ENCODE data around the gene TMCC3.

TMCC3 gene

DNA sequence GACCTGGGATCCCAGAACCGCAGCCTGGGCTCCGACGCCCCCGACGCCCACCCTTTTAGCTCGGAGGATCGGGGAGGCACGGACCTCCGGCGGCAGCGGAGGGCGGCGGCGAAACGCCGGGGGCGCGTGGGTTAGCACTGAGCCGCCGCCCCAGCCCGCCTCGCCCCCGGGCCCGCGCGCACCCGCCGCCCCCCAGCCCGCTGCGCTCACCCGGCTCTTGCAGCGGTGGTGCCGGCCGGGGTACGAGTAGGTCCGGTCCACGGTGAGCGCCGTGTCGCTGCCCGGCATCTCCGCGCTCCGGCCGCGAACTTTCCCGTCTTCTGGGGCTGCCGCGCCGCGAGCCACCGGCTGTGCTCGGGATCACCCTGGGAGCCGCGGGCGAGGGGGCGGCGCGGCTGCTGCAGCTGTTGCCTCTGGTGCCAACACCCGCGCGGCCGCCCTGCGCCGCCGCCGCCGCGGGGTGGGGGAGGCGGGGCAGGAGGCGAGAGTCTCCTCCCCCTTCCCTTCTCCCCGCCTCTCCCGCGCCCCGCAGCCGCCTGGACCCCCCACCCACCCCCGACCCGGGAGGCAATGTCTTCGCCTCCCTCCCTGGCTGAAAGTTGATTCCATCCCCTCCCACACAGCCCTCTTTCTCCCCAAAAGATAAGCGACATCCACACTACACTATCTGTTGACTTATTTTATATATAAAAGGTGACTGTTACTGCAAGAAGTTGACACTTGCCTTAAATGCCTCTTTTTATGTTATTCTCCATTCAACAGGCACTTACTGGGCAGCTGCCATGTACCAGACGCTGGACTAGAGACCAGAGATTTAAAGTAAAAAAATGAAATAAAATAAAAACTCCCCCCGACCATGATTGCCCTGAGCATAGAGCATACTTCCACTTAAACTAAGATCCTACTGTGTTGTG, at the start of gene TMCC3:
Gene TMCC3, minus strand, starts transcription at position 415 of the 914 bp plus-strand sequence. Its CDS starts 127 bp downstream, at position 288.
- Histone ChIP-seq H3K4me1 (ENCODE audit: insufficient read depth, low read length) (no peaks in the 10 kb centered on the region), H3K27me3 (ENCODE audit: insufficient read depth, low read length, poor library complexity) (no peaks in the 10 kb centered on the region), H3K36me3 (ENCODE audit: insufficient read depth, low read length) (no peaks in the 10 kb centered on the region), H3K79me2 (ENCODE audit: insufficient read depth, low read length) (no peaks in the 10 kb centered on the region), H3K4me2 (ENCODE audit: insufficient read depth, low read length) (no peak within 1 kb of the TSS), H3K9ac (ENCODE audit: low read depth, low read length) (no peak within 1 kb of the TSS), H3K27ac (ENCODE audit: low read length) (no peak within 1 kb of the TSS), H2AFZ (ENCODE audit: low read depth, low read length) (no peak within 1 kb of the TSS), H4K20me1 (ENCODE audit: insufficient read depth, low read length) (no peaks in the 10 kb centered on the region), H3K9me3 (ENCODE audit: insufficient read depth, low read length, severe bottlenecking) (no peaks in the 10 kb centered on the region), H3K4me3 (ENCODE audit: low read depth in 1 of 2, low read length in 2 of 2) (no peak within 1 kb of the TSS)
- ATAC-seq (ENCODE audit: insufficient read depth, low read depth), result peak; percentile 91
- TF ChIP-seq, protein P1, sequence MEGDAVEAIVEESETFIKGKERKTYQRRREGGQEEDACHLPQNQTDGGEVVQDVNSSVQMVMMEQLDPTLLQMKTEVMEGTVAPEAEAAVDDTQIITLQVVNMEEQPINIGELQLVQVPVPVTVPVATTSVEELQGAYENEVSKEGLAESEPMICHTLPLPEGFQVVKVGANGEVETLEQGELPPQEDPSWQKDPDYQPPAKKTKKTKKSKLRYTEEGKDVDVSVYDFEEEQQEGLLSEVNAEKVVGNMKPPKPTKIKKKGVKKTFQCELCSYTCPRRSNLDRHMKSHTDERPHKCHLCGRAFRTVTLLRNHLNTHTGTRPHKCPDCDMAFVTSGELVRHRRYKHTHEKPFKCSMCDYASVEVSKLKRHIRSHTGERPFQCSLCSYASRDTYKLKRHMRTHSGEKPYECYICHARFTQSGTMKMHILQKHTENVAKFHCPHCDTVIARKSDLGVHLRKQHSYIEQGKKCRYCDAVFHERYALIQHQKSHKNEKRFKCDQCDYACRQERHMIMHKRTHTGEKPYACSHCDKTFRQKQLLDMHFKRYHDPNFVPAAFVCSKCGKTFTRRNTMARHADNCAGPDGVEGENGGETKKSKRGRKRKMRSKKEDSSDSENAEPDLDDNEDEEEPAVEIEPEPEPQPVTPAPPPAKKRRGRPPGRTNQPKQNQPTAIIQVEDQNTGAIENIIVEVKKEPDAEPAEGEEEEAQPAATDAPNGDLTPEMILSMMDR (IDR thresholded peaks at IDR 0.05; ENCODE audit: borderline replicate concordance, extremely low read depth, low read length, poor library complexity, severe bottlenecking), result no peak
- no peak for TF ChIP-seq EZH2 (IDR thresholded peaks at IDR 0.05; ENCODE audit: borderline replicate concordance, low read depth, low read length, severe bottlenecking)
- DNase-seq, result peak; percentile 35

GRCh38 chr12:94699801-94700200, 49.4 kb upstream of the TMCC3 start:
- no peaks in the 10 kb centered on the region for H3K4me1 ChIP-seq (ENCODE audit: insufficient read depth, low read length)
- no peaks in the 10 kb centered on the region for H3K36me3 ChIP-seq (ENCODE audit: insufficient read depth, low read length)
- no peak for ATAC-seq (ENCODE audit: insufficient read depth, low read depth)

GRCh38 chr12:94698578-94698977, 48.2 kb upstream of the TMCC3 start:
- TF ChIP-seq EZH2 (IDR thresholded peaks at IDR 0.05; ENCODE audit: borderline replicate concordance, low read depth, low read length, severe bottlenecking), result no peak
- TF ChIP-seq, protein P1 (IDR thresholded peaks at IDR 0.05; ENCODE audit: borderline replicate concordance, extremely low read depth, low read length, poor library complexity, severe bottlenecking), result no peak
- Histone ChIP-seq H3K9ac (ENCODE audit: low read depth, low read length) (no peak overlapping the region), H3K27me3 (ENCODE audit: insufficient read depth, low read length, poor library complexity) (peaks cover 4% of the 10 kb centered on the region), H3K4me2 (ENCODE audit: insufficient read depth, low read length) (no peak overlapping the region), H4K20me1 (ENCODE audit: insufficient read depth, low read length) (no peaks in the 10 kb centered on the region), H3K4me1 (ENCODE audit: insufficient read depth, low read length) (no peaks in the 10 kb centered on the region), H2AFZ (ENCODE audit: low read depth, low read length) (no peak overlapping the region), H3K9me3 (ENCODE audit: insufficient read depth, low read length, severe bottlenecking) (no peaks in the 10 kb centered on the region), H3K27ac (ENCODE audit: low read length) (no peak overlapping the region), H3K4me3 (ENCODE audit: low read depth in 1 of 2, low read length in 2 of 2) (no peak overlapping the region), H3K36me3 (ENCODE audit: insufficient read depth, low read length) (no peaks in the 10 kb centered on the region), H3K79me2 (ENCODE audit: insufficient read depth, low read length) (no peaks in the 10 kb centered on the region)
- ATAC-seq (ENCODE audit: insufficient read depth, low read depth) (no peak), DNase-seq (no peak)

More at GRCh38 chr12:94699801-94700200, 49.4 kb upstream of the TMCC3 start:
- Histone ChIP-seq H3K27ac (ENCODE audit: low read length) (no peak overlapping the region), H3K9me3 (ENCODE audit: insufficient read depth, low read length, severe bottlenecking) (no peaks in the 10 kb centered on the region), H3K9ac (ENCODE audit: low read depth, low read length) (no peak overlapping the region), H3K4me2 (ENCODE audit: insufficient read depth, low read length) (no peak overlapping the region), H3K79me2 (ENCODE audit: insufficient read depth, low read length) (no peaks in the 10 kb centered on the region), H4K20me1 (ENCODE audit: insufficient read depth, low read length) (no peaks in the 10 kb centered on the region), H3K27me3 (ENCODE audit: insufficient read depth, low read length, poor library complexity) (peaks cover 4% of the 10 kb centered on the region), H2AFZ (ENCODE audit: low read depth, low read length) (no peak overlapping the region), H3K4me3 (ENCODE audit: low read depth in 1 of 2, low read length in 2 of 2) (no peak overlapping the region)
- no peak for TF ChIP-seq EZH2 (IDR thresholded peaks at IDR 0.05; ENCODE audit: borderline replicate concordance, low read depth, low read length, severe bottlenecking)
- TF ChIP-seq, protein P1 (IDR thresholded peaks at IDR 0.05; ENCODE audit: borderline replicate concordance, extremely low read depth, low read length, poor library complexity, severe bottlenecking), result no peak
- no peak for DNase-seq
